Measurements from ENCODE around the gene FSCN2.

Gene FSCN2

GRCh38 chr17:81489998-81490992 lies 37.9 kb upstream of the FSCN2 start:
- Histone ChIP-seq H3K4me1 (peaks cover 0 to 29% (median 17%) of the 10 kb centered on the region in 4 donors), H3K36me3 (no peaks in the 10 kb centered on the region), H3K27ac (no peak overlapping the region), H3K4me3 (no peak overlapping the region), H3K27me3 (peaks cover 0 to 11% of the 10 kb centered on the region in 2 donors), H3K9me3 (no peaks in the 10 kb centered on the region)
- intact Hi-C loops (cut with DNase I; ENCODE audit: low total_unique reads) = no loop called here
- DNase-seq = no peak
- no peak for TF ChIP-seq CTCF (IDR thresholded peaks at IDR 0.05)

GRCh38 chr17:81491181-81491581 lies 37.0 kb upstream of the FSCN2 start:
- intact Hi-C loops (cut with DNase I; ENCODE audit: low total_unique reads) = no loop called here
- DNase-seq = no peak
- Histone ChIP-seq H3K27ac (no peak overlapping the region), H3K4me1 (peaks cover 0 to 29% (median 17%) of the 10 kb centered on the region in 4 donors), H3K9me3 (no peaks in the 10 kb centered on the region), H3K27me3 (peaks cover 0 to 11% of the 10 kb centered on the region in 2 donors), H3K4me3 (no peak overlapping the region), H3K36me3 (no peaks in the 10 kb centered on the region)
- TF ChIP-seq CTCF (IDR thresholded peaks at IDR 0.05) = no peak

GRCh38 chr17:81491761-81492160 lies 36.4 kb upstream of the FSCN2 start:
- Histone ChIP-seq H3K27ac (no peak overlapping the region), H3K27me3 (peaks cover 0 to 11% of the 10 kb centered on the region in 2 donors), H3K4me3 (no peak overlapping the region), H3K4me1 (peaks cover 0 to 29% (median 17%) of the 10 kb centered on the region in 4 donors), H3K36me3 (no peaks in the 10 kb centered on the region), H3K9me3 (no peaks in the 10 kb centered on the region)
- DNase-seq = no peak
- no peak for TF ChIP-seq CTCF (IDR thresholded peaks at IDR 0.05)
- intact Hi-C loops (cut with DNase I; ENCODE audit: low total_unique reads) = no loop called here

GRCh38 chr17:81492202-81492601 lies 36.0 kb upstream of the FSCN2 start:
- no peak overlapping the region for H3K4me3 ChIP-seq
- H3K4me1 ChIP-seq = peaks cover 0 to 28% (median 17%) of the 10 kb centered on the region in 4 donors
- H3K36me3 ChIP-seq = no peaks in the 10 kb centered on the region
- intact Hi-C loops (cut with DNase I; ENCODE audit: low total_unique reads) = no loop called here
- DNase-seq = no peak
- H3K27ac ChIP-seq = no peak overlapping the region
- H3K9me3 ChIP-seq = no peaks in the 10 kb centered on the region
- no peak for TF ChIP-seq CTCF (IDR thresholded peaks at IDR 0.05)
- peaks cover 0 to 11% of the 10 kb centered on the region in 2 donors for H3K27me3 ChIP-seq

GRCh38 chr17:81492706-81493105 lies 35.5 kb upstream of the FSCN2 start:
- intact Hi-C loops (cut with DNase I; ENCODE audit: low total_unique reads) = no loop called here
- TF ChIP-seq CTCF (IDR thresholded peaks at IDR 0.05) = no peak
- Histone ChIP-seq H3K36me3 (no peaks in the 10 kb centered on the region), H3K27me3 (peaks cover 0 to 11% of the 10 kb centered on the region in 2 donors), H3K9me3 (no peaks in the 10 kb centered on the region), H3K4me1 (peaks cover 0 to 23% (median 13%) of the 10 kb centered on the region in 4 donors), H3K27ac (no peak overlapping the region), H3K4me3 (no peak overlapping the region)
- no peak for DNase-seq
